ENCODE results near the gene FAM149A.

FAM149A gene

GRCh38 chr4:186105647-186106321 is 1.3 kb downstream of the FAM149A start:
- peak overlapping the region; percentile 84 for H3K9ac ChIP-seq
- TF ChIP-seq CTCF (conservative IDR thresholded peaks at IDR 0.05; ENCODE audit: low read depth, low read length): no peak
- no peaks in the 10 kb centered on the region for H3K27me3 ChIP-seq (ENCODE audit: insufficient read depth, low read depth)
- peak overlapping the region; percentile 60 for H3K27ac ChIP-seq
- H4K20me1 ChIP-seq (ENCODE audit: insufficient read depth): no peaks in the 10 kb centered on the region
- peak overlapping the region; percentile 77 for H2AFZ ChIP-seq (ENCODE audit: low read depth)
- peak overlapping the region; percentile 87 for H3K4me2 ChIP-seq
- H3K36me3 ChIP-seq (ENCODE audit: insufficient read depth): no peaks in the 10 kb centered on the region
- peaks cover 24% of the 10 kb centered on the region for H3K4me1 ChIP-seq (ENCODE audit: low read depth, poor library complexity, severe bottlenecking)
- H3K4me3 ChIP-seq (IDR thresholded peaks at IDR 0.05; ENCODE audit: insufficient read depth, low read depth, low read length): no peak overlapping the region
- no peaks in the 10 kb centered on the region for H3K79me2 ChIP-seq (ENCODE audit: insufficient read depth, low read depth)

- Histone ChIP-seq H3K9ac (no peak overlapping the region), H3K27ac (no peak overlapping the region), H3K4me2 (no peak overlapping the region), H3K27me3 (ENCODE audit: insufficient read depth, low read depth) (no peaks in the 10 kb centered on the region), H3K36me3 (ENCODE audit: insufficient read depth) (no peaks in the 10 kb centered on the region), H3K79me2 (ENCODE audit: insufficient read depth, low read depth) (no peaks in the 10 kb centered on the region), H2AFZ (ENCODE audit: low read depth) (no peak overlapping the region), H4K20me1 (ENCODE audit: insufficient read depth) (no peaks in the 10 kb centered on the region), H3K4me3 (IDR thresholded peaks at IDR 0.05; ENCODE audit: insufficient read depth, low read depth, low read length) (no peak overlapping the region), H3K4me1 (ENCODE audit: low read depth, poor library complexity, severe bottlenecking) (peaks cover 24% of the 10 kb centered on the region)
- TF ChIP-seq CTCF (conservative IDR thresholded peaks at IDR 0.05; ENCODE audit: low read depth, low read length): no peak
These were observed 3.4 kb downstream of the FAM149A start for GRCh38 chr4:186107947-186108346.

- Histone ChIP-seq H2AFZ (ENCODE audit: low read depth) (no peak overlapping the region), H3K79me2 (ENCODE audit: insufficient read depth, low read depth) (no peaks in the 10 kb centered on the region), H3K4me2 (no peak overlapping the region), H3K27me3 (ENCODE audit: insufficient read depth, low read depth) (no peaks in the 10 kb centered on the region), H3K27ac (no peak overlapping the region), H3K4me3 (IDR thresholded peaks at IDR 0.05; ENCODE audit: insufficient read depth, low read depth, low read length) (no peak overlapping the region), H4K20me1 (ENCODE audit: insufficient read depth) (no peaks in the 10 kb centered on the region), H3K36me3 (ENCODE audit: insufficient read depth) (no peaks in the 10 kb centered on the region), H3K9ac (no peak overlapping the region), H3K4me1 (ENCODE audit: low read depth, poor library complexity, severe bottlenecking) (peaks cover 24% of the 10 kb centered on the region)
- TF ChIP-seq CTCF (conservative IDR thresholded peaks at IDR 0.05; ENCODE audit: low read depth, low read length): no peak
These were observed 3.9 kb downstream of the FAM149A start for GRCh38 chr4:186108391-186108790.

- Histone ChIP-seq H4K20me1 (ENCODE audit: insufficient read depth) (no peaks in the 10 kb centered on the region), H3K9ac (no peak overlapping the region)
- no peak for TF ChIP-seq CTCF (conservative IDR thresholded peaks at IDR 0.05; ENCODE audit: low read depth, low read length)
These were observed 4.7 kb downstream of the FAM149A start for GRCh38 chr4:186109245-186109644.

More at GRCh38 chr4:186109245-186109644, 4.7 kb downstream of the FAM149A start:
- Histone ChIP-seq H3K4me2 (no peak overlapping the region), H3K79me2 (ENCODE audit: insufficient read depth, low read depth) (no peaks in the 10 kb centered on the region), H3K27me3 (ENCODE audit: insufficient read depth, low read depth) (no peaks in the 10 kb centered on the region), H3K4me1 (ENCODE audit: low read depth, poor library complexity, severe bottlenecking) (peaks cover 20% of the 10 kb centered on the region), H2AFZ (ENCODE audit: low read depth) (no peak overlapping the region), H3K36me3 (ENCODE audit: insufficient read depth) (no peaks in the 10 kb centered on the region), H3K27ac (no peak overlapping the region), H3K4me3 (IDR thresholded peaks at IDR 0.05; ENCODE audit: insufficient read depth, low read depth, low read length) (no peak overlapping the region)

All from KMS-11 (cell line).